ENCODE data around the gene OR6Y1.
A peak's percentile ranks its signal among the peaks of the same experiment; 100 is the strongest.

The OR6Y1 gene

DNA sequence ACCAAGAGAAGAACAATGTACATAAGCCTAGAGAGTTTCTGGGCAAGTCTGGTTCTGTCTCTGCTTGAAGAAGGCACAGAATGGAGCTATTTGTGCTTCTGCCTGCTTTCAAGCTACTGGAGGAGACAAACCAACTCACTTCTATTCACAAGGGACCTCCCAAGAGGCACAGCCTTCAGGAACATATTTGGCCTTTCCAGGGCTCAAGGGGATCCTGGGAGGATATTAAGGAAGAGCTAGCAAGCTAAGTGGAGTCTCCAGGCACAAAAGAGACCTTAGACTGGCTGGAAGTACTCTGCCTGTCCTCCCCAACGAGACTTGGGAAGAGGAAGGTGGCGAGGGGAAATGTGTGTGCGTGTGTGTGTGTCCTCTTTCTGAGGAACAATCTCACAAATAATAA is at the start of gene OR6Y1:
OR6Y1 (minus strand) TSS at position 54 of the 400 bp plus-strand sequence. CDS start 6,300 bp downstream, outside the sequence.
- no peak for DNase-seq (ENCODE audit: low spot score)

DNA sequence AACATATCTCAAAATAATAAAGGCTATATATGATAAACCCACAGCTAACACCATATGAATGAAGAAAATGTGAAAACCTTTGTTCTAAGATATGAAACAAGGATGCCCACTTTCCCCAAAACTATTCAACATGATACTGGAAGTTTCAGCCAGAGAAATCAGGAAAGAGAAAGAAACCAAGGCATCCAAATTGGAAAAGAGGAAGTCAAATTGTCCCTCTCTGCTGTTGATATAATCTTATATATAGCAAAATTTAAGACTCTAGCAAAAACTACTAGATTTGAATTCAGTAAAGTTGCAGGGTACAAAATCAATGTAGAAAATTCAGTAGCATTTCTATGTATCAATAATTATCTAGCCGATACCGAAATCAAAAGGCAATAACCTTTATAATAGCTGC is 46.5 kb upstream of the OR6Y1 start:
- DNase-seq (ENCODE audit: low spot score), result no peak

- no peak for DNase-seq (ENCODE audit: low spot score)
Observed at GRCh38 chr1:158586942-158587341, 32.7 kb upstream of the OR6Y1 start.

DNA sequence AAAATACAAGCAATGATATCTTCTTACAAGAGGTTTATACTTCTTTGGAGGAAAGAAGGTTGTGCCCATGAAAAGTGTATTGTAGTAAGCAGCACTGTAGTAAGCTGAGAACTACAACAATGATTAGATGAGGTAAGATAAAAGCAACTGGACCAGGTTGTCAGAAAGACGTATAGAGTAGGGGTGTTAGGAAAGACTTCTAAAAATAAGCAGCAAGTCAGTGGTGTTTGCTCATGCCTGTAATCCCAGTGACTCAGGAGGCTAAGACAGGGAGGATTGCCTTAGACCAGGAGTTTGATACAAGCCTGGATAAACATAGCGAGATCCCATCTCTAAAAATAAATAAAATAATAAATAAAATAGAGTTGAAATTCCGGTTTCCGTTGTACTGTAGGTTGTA is 29.8 kb upstream of the OR6Y1 start:
- DNase-seq (ENCODE audit: low spot score), result no peak

DNA sequence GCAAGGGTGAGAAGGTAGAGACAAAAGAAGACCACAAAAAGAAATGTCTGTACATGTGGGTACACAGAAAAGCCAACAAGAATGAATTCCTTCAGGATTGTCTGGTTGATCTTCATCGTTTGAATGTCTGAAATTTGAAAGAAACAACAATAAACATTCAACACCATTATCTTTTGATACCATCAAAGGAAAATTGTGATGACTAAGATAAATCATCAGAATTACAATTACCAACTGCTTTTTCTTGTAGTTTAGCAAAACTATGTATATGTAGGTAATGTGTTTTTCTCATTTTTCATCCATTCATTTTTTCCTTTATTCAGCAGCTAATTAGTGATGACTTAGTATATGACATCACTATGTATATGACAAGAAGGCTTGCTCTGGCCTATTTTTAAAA is 25.5 kb upstream of the OR6Y1 start, which contains the start of gene OR10X1:
OR10X1 (minus strand) TSS at position 167 of the 400 bp plus-strand sequence; CDS start at position 167, 0 bp downstream.
- no peak for DNase-seq (ENCODE audit: low spot score)

GRCh38 chr1:158577561-158577960 is 23.4 kb upstream of the OR6Y1 start:
- DNase-seq (ENCODE audit: low spot score), result no peak

DNA sequence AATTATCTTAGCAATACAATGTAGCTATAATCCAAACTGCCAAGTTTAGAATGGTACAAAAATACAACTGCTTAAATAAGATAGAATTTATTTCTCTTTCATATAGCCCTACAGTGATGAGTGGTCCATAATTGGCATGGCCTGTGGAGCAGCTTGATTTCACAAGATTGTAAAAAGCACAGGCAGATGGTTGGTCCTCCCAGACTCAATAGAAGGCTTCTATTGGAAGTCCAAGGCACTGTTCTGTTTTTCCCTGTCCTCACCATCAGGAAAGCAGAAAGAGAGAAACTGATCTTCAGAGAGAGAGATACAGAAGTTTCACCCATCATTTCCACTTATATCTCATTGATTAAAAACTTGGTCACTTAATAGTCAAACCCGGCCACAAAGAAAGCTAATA is 18.0 kb upstream of the OR6Y1 start:
- DNase-seq (ENCODE audit: low spot score), result no peak

GRCh38 chr1:158570480-158570879 is 16.3 kb upstream of the OR6Y1 start, which contains the start of gene OR6P1:
Gene OR6P1 (minus strand): TSS chr1:158570580. CDS start chr1:158563604, 6,976 bp downstream.
- DNase-seq (ENCODE audit: low spot score), result no peak

DNA sequence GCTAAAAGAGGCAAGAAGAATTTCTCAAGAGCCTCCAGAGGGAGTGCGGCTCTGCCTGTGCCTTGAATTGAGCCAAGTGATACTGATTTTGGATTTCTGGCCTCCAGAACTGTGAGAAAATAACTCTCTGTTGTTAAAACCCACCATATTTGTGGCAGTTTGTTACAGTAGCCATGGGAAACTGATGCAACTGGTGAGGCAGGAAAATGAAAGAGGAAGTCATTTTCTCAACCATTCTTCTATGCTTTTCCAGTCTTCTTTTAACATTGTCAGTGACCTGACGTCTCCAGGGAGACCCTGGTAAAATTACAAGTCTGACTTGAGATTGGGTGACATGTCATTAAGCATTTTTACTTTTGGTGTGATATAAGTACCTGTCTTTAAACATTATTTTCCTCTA is 10.4 kb upstream of the OR6Y1 start:
- DNase-seq (ENCODE audit: low spot score), result no peak

- DNase-seq (ENCODE audit: low spot score), result no peak
Observed at GRCh38 chr1:158563853-158564252, 9.6 kb upstream of the OR6Y1 start.

- DNase-seq (ENCODE audit: low spot score), result no peak
Observed at GRCh38 chr1:158559696-158560095, 5.5 kb upstream of the OR6Y1 start.

DNA sequence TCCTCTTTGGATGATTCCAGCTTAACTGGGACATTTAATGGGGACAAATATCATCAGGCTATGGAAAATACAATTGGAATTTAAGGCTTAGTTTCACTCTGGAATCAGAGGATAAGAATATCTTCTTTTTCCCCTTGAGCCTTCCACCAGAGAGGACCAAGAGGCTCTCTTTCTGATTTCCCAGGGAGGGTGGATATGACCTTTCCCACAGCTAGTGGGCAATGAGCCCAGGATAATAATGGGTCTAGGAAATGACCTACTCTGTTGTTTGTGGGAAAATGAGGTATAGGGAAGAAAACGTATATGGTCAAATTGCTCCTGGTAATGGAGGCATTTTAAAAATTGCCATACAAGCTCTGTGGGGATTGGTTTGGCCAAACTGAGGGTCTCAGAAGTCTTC is 1.9 kb downstream of the OR6Y1 start:
- DNase-seq (ENCODE audit: low spot score), result no peak

DNA sequence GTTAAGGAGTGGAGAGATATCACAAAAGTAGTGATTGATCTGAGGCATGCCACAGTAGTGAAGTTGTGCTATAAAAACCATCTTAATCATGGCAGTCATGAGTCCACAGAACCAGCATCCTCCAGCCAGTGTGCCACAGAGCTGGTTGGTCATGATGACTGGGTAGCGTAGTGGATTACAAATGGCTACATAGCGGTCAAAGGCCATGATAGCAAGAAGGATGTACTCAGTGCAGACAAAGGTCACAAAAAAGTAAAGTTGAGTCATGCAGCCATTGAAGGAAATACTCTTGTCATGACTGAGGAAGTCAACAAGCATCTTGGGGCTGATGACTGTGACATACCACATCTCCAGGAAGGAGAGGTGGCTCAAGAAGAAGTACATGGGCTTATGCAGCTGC is 6.7 kb downstream of the OR6Y1 start:
- DNase-seq (ENCODE audit: low spot score), result no peak

GRCh38 chr1:158537609-158538008 is 16.6 kb downstream of the OR6Y1 start:
- DNase-seq (ENCODE audit: low spot score), result no peak

DNA sequence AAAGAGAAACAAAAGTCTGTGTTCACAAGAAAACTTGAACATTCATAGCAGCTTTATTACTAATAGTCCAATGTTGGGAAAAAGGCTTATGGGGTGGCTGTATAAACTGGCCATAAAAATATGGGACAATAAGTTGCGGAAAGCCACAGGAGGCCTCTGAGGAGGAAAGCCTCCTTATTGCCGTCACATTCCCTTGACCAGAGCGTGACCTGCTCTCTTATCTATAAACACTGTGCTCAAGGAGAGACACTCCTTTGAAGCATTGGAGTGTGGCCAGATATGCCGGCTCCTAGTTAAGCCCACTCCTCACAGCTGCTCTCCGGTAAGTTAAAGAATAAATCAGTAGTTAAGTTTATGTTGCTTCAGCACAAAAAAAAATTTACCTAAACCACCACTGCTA is 19.7 kb downstream of the OR6Y1 start:
- no peak for DNase-seq (ENCODE audit: low spot score)

GRCh38 chr1:158527190-158527815 is 26.9 kb downstream of the OR6Y1 start:
- peak; percentile 1 for DNase-seq (ENCODE audit: low spot score)

DNA sequence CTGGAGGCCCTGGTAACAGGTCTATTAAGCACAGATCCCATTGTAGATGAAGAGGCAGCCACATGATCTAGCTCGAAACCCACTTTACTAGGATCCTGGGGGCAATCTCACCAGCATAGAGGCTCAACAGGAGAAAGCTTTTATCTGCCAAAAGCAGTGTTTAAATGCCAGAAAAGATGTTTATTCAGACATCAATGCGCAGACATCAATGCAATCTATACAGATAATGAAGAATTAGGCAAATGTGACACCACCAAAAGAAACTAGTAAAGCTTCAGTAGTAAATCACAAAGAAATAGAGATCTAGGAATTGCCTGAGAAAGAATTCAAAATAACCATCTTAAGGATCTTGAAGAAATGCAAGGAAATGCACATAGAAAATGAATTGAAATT is 32.5 kb downstream of the OR6Y1 start:
- no peak for DNase-seq (ENCODE audit: low spot score)

GRCh38 chr1:158520955-158521665 is 33.1 kb downstream of the OR6Y1 start:
- DNase-seq (ENCODE audit: low spot score), result no peak

GRCh38 chr1:158520021-158520420 is 34.2 kb downstream of the OR6Y1 start:
- no peak for DNase-seq (ENCODE audit: low spot score)

DNA sequence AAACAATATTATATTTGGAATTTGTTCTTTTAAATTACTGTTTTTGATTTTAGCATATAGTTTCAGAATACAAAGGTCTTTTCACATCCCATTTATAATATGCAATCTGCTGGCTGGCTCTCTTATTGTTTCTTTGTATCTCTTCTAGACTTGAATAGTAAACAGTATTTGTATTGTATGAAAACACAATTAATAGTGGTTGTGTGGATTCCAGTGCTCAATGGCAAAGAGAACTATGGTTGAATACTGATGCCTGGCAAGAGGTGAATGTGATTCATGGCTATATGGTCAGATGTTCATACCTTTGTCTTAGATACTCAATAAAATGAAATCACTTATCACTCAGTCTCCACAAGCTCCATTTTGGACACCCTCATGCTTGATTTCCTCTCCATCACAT is 37.2 kb downstream of the OR6Y1 start:
- no peak for DNase-seq (ENCODE audit: low spot score)

- DNase-seq (ENCODE audit: low spot score), result no peak
Observed at GRCh38 chr1:158509471-158510156, 44.6 kb downstream of the OR6Y1 start.

- DNase-seq (ENCODE audit: low spot score), result no peak
Observed at GRCh38 chr1:158507511-158507910, 46.7 kb downstream of the OR6Y1 start.

DNA sequence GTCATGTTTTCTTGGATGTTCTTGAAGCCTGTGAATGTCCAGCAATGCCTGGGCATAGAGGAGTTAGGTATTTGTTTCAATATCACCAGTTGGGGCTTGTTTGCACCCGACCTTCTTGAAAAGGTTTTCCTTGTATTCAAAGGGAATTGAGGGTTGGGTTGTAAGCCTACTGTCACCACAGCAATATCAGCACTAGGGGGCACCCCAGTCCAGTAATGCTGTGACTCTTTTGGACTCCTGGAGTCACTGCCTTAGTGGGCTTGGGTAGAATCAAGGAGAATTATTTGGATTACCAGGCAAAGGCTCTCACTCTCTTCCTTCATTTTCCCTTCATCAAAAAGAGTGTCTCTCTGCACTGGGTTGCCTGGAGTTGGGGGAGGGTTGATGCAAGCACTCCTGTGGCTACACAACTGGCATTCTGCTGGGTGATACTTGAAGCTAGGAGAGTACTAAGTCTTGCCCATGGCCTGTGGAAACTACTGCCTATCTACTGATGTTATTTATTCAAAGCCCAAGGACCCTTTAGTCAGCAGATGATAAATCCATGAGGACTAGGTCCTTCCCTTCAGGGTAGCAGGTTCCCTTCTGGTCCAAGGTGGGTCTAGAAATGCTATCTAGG is 47.7 kb downstream of the OR6Y1 start:
- peak; percentile 37 for DNase-seq (ENCODE audit: low spot score)

Data from activated CD4-positive, alpha-beta T cell treated with anti-CD3 and anti-CD28 coated beads, Interleukin-2, Interleukin-4, amounts not matched to agents 100 ng/mL and 50 ng/mL, durations not matched to agents 16 hours and 8 hours (primary cell).